Lower leg skin (tissue), 3 donors: ENCODE data around the gene TMEM229B.

Source experiments
- CTCF ChIP-seq, 3 donors: fragments of 450-650 bp; IDR thresholded peaks; one replicate each; pipeline ENCODE4 v1.5.1; 2016; ENCODE audit warnings: antibody characterized with exemption in 3 of 3, mild to moderate bottlenecking in 3 of 3, moderate library complexity in 2 of 3
- POLR2A ChIP-seq, 2 donors: fragments of 450-650 bp; IDR thresholded peaks; one replicate each; pipeline ENCODE4 v1.6.1; 2016 to 2017; ENCODE audit warnings: antibody characterized with exemption in 2 of 2, mild to moderate bottlenecking in 1 of 2, moderate library complexity in 1 of 2

- no peak for TF ChIP-seq CTCF (IDR thresholded peaks at IDR 0.05)
- TF ChIP-seq POLR2A (IDR thresholded peaks at IDR 0.05) = no peak
Observed at GRCh38 chr14:67490196-67490595, 1.7 kb upstream of the TMEM229B start.
